Prostate gland (tissue), 2 donors: Measurements from ENCODE around the gene SH3BP1.

Experiments used
- CTCF ChIP-seq, 4 experiments: fragments of 200-600 bp in 2 of 4; fragments of 450-650 bp in 2 of 4; sonication (generic) in 2 of 4; IDR thresholded peaks; 1 replicate in 3 of 4; 2 replicates in 1 of 4; pipeline ENCODE4 v1.5.1; 2016 to 2019; ENCODE audit warnings: antibody characterized with exemption in 4 of 4, mild to moderate bottlenecking in 2 of 4, moderate library complexity in 2 of 4
- POLR2AphosphoS5 ChIP-seq: sonication (generic); formaldehyde crosslinking; IDR thresholded peaks from one replicate; pipeline ENCODE4 v1.6.1; 2017; ENCODE audit warnings: antibody characterized with exemption

DNA sequence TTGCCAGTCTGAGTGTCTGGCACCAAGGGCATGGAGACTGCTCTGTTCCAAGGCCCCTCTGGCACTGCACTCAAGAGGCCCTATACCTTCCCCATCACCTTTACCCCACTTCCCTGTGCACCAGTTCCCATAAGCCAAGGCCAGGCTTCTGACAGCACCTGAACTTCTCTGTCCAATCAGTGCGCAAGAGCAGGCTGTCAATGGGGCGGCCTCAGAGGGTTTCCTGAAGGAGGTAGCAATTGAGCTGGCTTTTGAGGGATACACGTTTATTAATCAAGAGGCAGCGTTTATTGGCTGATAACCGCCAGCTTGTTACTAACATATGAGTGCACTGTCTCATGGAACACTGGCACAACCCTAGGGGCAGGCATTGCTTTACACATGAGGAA is 2.1 kb downstream of the SH3BP1 start:
- TF ChIP-seq CTCF (IDR thresholded peaks at IDR 0.05): no peak
- no peak for TF ChIP-seq POLR2AphosphoS5
